ENCODE measurements around the gene ITPR2. TPM values are rescaled to one million over a fixed set of nuclear protein-coding genes. Genes with fewer than 3 reads are reported as not detected.

The ITPR2 gene
- total RNA-seq, 2 experiments from 2014 or later: 28.8 to 29.9 TPM

DNA sequence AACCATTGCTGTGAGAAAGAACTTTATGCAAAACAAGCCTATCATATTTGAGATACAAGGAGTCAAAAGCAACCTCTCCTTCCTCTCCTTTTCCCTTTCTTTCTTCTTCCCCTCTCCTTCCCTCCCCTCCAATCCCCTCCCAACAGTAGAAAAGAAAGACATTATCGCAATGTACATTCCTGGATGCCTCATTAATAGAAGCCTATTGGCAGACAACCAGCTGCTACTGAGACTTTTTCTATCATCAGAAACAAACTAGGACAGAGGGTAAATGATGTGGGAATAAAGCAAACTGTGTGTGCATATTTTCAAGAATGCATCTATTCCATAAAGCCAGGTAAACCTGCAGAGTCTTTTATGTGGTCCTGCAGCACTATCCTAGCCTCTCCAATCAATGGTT lies 237.2 kb downstream of the ITPR2 start:
- no peak overlapping the region for H3K27ac Mint-ChIP-seq
- H3K27me3 ChIP-seq (ENCODE audit: control insufficient read depth in 1 of 2, insufficient read depth in 2 of 2, low read length in 2 of 2): no peaks in the 10 kb centered on the region
- no peaks in the 10 kb centered on the region for H3K27me3 Mint-ChIP-seq
- TF ChIP-seq, protein P1, sequence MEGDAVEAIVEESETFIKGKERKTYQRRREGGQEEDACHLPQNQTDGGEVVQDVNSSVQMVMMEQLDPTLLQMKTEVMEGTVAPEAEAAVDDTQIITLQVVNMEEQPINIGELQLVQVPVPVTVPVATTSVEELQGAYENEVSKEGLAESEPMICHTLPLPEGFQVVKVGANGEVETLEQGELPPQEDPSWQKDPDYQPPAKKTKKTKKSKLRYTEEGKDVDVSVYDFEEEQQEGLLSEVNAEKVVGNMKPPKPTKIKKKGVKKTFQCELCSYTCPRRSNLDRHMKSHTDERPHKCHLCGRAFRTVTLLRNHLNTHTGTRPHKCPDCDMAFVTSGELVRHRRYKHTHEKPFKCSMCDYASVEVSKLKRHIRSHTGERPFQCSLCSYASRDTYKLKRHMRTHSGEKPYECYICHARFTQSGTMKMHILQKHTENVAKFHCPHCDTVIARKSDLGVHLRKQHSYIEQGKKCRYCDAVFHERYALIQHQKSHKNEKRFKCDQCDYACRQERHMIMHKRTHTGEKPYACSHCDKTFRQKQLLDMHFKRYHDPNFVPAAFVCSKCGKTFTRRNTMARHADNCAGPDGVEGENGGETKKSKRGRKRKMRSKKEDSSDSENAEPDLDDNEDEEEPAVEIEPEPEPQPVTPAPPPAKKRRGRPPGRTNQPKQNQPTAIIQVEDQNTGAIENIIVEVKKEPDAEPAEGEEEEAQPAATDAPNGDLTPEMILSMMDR (IDR thresholded peaks at IDR 0.05): no peak
- peaks cover 96% of the 10 kb centered on the region for H3K36me3 Mint-ChIP-seq (ENCODE audit: low read depth)
- no peaks in the 10 kb centered on the region for H3K4me1 Mint-ChIP-seq (ENCODE audit: low read depth)
- intact Hi-C loops (cut with DNase I, micrococcal nuclease): no loop called here
- no peaks in the 10 kb centered on the region for H3K9me3 ChIP-seq (ENCODE audit: control insufficient read depth in 1 of 2, insufficient read depth in 1 of 2, low read length in 2 of 2)
- no peak overlapping the region for H3K4me3 ChIP-seq (ENCODE audit: low read length)
- ChIA-PET POLR2A (no interaction called here), CTCF (no interaction called here)
- peaks cover 43% of the 10 kb centered on the region for H3K36me3 ChIP-seq (ENCODE audit: insufficient read depth, low read length)
- H3K9me3 Mint-ChIP-seq: no peaks in the 10 kb centered on the region
- no peak for DNase-seq
- no peak for ATAC-seq (ENCODE audit: poor library complexity)
- no peak overlapping the region for H3K27ac ChIP-seq (ENCODE audit: low read depth in 1 of 2, low read length in 2 of 2)
- no peak overlapping the region for H3K4me3 Mint-ChIP-seq
- no peaks in the 10 kb centered on the region for H3K4me1 ChIP-seq (ENCODE audit: insufficient read depth, low read length)

DNA sequence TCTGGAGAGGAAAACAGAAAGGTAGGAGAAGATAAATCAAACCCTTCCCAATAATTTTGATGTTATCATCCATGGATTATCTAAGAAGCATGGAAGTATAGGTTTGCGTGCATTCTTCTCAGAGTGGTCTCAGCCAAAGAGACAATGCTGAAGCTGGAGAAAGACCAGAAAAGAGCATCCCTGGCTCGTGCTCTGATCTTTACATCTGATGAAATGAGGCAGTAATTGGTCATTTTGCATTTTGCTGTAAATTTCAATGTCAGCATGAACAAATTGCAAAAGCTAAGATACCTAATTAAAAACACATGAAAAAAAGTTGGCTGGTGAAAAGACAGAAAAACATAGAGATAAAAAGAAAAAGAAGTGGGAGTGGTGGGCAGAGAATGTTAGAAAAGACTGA lies 252.4 kb downstream of the ITPR2 start:
- ATAC-seq (ENCODE audit: poor library complexity): no peak
- Histone ChIP-seq H3K4me1 (ENCODE audit: insufficient read depth, low read length) (peaks cover 6% of the 10 kb centered on the region), H3K27me3 (ENCODE audit: control insufficient read depth in 1 of 2, insufficient read depth in 2 of 2, low read length in 2 of 2) (no peaks in the 10 kb centered on the region), H3K27ac (ENCODE audit: low read depth in 1 of 2, low read length in 2 of 2) (no peak overlapping the region), H3K4me3 (ENCODE audit: low read length) (no peak overlapping the region), H3K36me3 (ENCODE audit: insufficient read depth, low read length) (peaks cover 13% of the 10 kb centered on the region), H3K9me3 (ENCODE audit: control insufficient read depth in 1 of 2, insufficient read depth in 1 of 2, low read length in 2 of 2) (no peaks in the 10 kb centered on the region)
- H3K36me3 Mint-ChIP-seq (ENCODE audit: low read depth): peaks cover 38% of the 10 kb centered on the region
- no peak overlapping the region for H3K27ac Mint-ChIP-seq
- TF ChIP-seq, protein P1 (IDR thresholded peaks at IDR 0.05): no peak
- peaks cover 16% of the 10 kb centered on the region for H3K4me1 Mint-ChIP-seq (ENCODE audit: low read depth)
- ChIA-PET CTCF (no interaction called here), POLR2A (interaction anchor here (0.7 kb wide), 1 partner anchor 12 kb away, joined by 3 read pairs; no protein-coding TSS in a partner anchor)
- intact Hi-C loops (cut with DNase I, micrococcal nuclease): no loop called here
- no peak overlapping the region for H3K4me3 Mint-ChIP-seq
- no peaks in the 10 kb centered on the region for H3K9me3 Mint-ChIP-seq
- no peaks in the 10 kb centered on the region for H3K27me3 Mint-ChIP-seq
- DNase-seq: no peak

DNA sequence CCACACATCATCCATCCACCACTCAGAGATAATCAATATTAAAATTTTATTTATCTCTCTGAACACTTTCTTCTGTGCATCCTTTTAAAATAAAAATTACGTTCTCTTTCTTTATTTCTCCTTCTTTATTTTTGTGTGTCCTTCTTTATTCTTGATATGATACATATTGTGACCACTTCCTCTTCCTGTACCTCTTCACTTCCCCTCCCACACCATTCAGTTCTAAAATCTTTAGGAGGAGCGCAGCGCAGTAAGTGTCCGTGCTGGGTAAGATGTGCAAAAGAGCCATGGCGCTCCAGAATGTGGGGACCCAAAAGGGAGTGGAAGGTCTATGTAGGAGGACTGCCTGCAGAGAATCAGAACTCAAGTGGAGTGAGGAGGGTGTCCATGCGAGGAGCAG lies 256.7 kb downstream of the ITPR2 start:
- peaks cover 13% of the 10 kb centered on the region for H3K36me3 ChIP-seq (ENCODE audit: insufficient read depth, low read length)
- Mint-ChIP-seq H3K9me3 (no peaks in the 10 kb centered on the region), H3K27ac (no peak overlapping the region), H3K36me3 (ENCODE audit: low read depth) (peaks cover 69% of the 10 kb centered on the region), H3K4me3 (no peak overlapping the region), H3K27me3 (no peaks in the 10 kb centered on the region), H3K4me1 (ENCODE audit: low read depth) (peaks cover 24% of the 10 kb centered on the region)
- intact Hi-C loops (cut with DNase I, micrococcal nuclease): no loop called here
- H3K27me3 ChIP-seq (ENCODE audit: control insufficient read depth in 1 of 2, insufficient read depth in 2 of 2, low read length in 2 of 2): no peaks in the 10 kb centered on the region
- H3K4me3 ChIP-seq (ENCODE audit: low read length): no peak overlapping the region
- DNase-seq (no peak), ATAC-seq (ENCODE audit: poor library complexity) (no peak)
- TF ChIP-seq, protein P1 (IDR thresholded peaks at IDR 0.05): no peak
- ChIA-PET POLR2A (no interaction called here), CTCF (no interaction called here)
- H3K9me3 ChIP-seq (ENCODE audit: control insufficient read depth in 1 of 2, insufficient read depth in 1 of 2, low read length in 2 of 2): peaks cover 0 to 4% of the 10 kb centered on the region in 2 experiments
- H3K4me1 ChIP-seq (ENCODE audit: insufficient read depth, low read length): peaks cover 6% of the 10 kb centered on the region
- no peak overlapping the region for H3K27ac ChIP-seq (ENCODE audit: low read depth in 1 of 2, low read length in 2 of 2)
